ENCODE measurements around the gene GHR. TPM values are rescaled to one million over a fixed set of nuclear protein-coding genes. Genes with fewer than 3 reads are reported as not detected.

The GHR gene
- total and polyA plus RNA-seq, 10 donors: 0.42 to 11.5 (median 5.1) TPM

GRCh38 chr5:42522783-42523182, 99.5 kb downstream of the GHR start:
- TF ChIP-seq POLR2AphosphoS5 (IDR thresholded peaks at IDR 0.05): no peak
- no peak for TF ChIP-seq POLR2A (IDR thresholded peaks at IDR 0.05)
- no peak for TF ChIP-seq CTCF (IDR thresholded peaks at IDR 0.05 in 8 of 11, conservative IDR thresholded peaks at IDR 0.05 in 3 of 11)
- H3K27me3 ChIP-seq (replicated peaks in 1 of 7): no peaks in the 10 kb centered on the region
- no peak overlapping the region for H3K4me3 ChIP-seq
- H3K4me1 ChIP-seq: no peaks in the 10 kb centered on the region
- peaks cover 0 to 15% (median under 1%) of the 10 kb centered on the region in 8 donors for H3K9me3 ChIP-seq
- 11 to 25% (median 14%) methylated on average over 1 of the region's 1 CpG for WGBS, 5 donors
- no peak for DNase-seq
- H3K27ac ChIP-seq: no peak overlapping the region
- intact Hi-C loops (cut with DNase I; ENCODE audit: low total_unique reads): no loop called here
- no peaks in the 10 kb centered on the region for H3K36me3 ChIP-seq

GRCh38 chr5:42526179-42526578, 102.9 kb downstream of the GHR start:
- Histone ChIP-seq H3K36me3 (no peaks in the 10 kb centered on the region), H3K4me3 (no peak overlapping the region), H3K9me3 (peaks cover 0 to 18% (median 2%) of the 10 kb centered on the region in 8 donors), H3K4me1 (no peaks in the 10 kb centered on the region), H3K27me3 (replicated peaks in 1 of 7) (no peaks in the 10 kb centered on the region), H3K27ac (no peak overlapping the region)
- no peak for DNase-seq
- 67 to 95% (median 81%) methylated on average over 1 of the region's 1 CpG for WGBS, 5 donors
- intact Hi-C loops (cut with DNase I; ENCODE audit: low total_unique reads): no loop called here
- TF ChIP-seq CTCF (IDR thresholded peaks at IDR 0.05 in 8 of 11, conservative IDR thresholded peaks at IDR 0.05 in 3 of 11): no peak
- no peak for TF ChIP-seq POLR2AphosphoS5 (IDR thresholded peaks at IDR 0.05)
- TF ChIP-seq POLR2A (IDR thresholded peaks at IDR 0.05): no peak

GRCh38 chr5:42531611-42532010, 108.4 kb downstream of the GHR start:
- H3K4me1 ChIP-seq: no peaks in the 10 kb centered on the region
- H3K4me3 ChIP-seq: no peak overlapping the region
- TF ChIP-seq POLR2A (IDR thresholded peaks at IDR 0.05) (no peak), CTCF (IDR thresholded peaks at IDR 0.05 in 8 of 11, conservative IDR thresholded peaks at IDR 0.05 in 3 of 11) (no peak), POLR2AphosphoS5 (IDR thresholded peaks at IDR 0.05) (no peak)
- intact Hi-C loops (cut with DNase I; ENCODE audit: low total_unique reads): no loop called here
- WGBS, 5 donors: 62 to 88% (median 80%) methylated on average over 2 of the region's 2 CpGs
- no peaks in the 10 kb centered on the region for H3K27me3 ChIP-seq (replicated peaks in 1 of 7)
- H3K27ac ChIP-seq: no peak overlapping the region
- peaks cover 0 to 19% (median 3%) of the 10 kb centered on the region in 8 donors for H3K9me3 ChIP-seq
- DNase-seq: no peak
- no peaks in the 10 kb centered on the region for H3K36me3 ChIP-seq

- TF ChIP-seq POLR2A (IDR thresholded peaks at IDR 0.05) (no peak), POLR2AphosphoS5 (IDR thresholded peaks at IDR 0.05) (no peak), CTCF (IDR thresholded peaks at IDR 0.05 in 8 of 11, conservative IDR thresholded peaks at IDR 0.05 in 3 of 11) (no peak)
- intact Hi-C loops (cut with DNase I; ENCODE audit: low total_unique reads): no loop called here
These were observed 118.9 kb downstream of the GHR start for GRCh38 chr5:42542106-42542505.

More at GRCh38 chr5:42542106-42542505, 118.9 kb downstream of the GHR start:
- Histone ChIP-seq H3K27ac (no peak overlapping the region), H3K4me3 (no peak overlapping the region), H3K4me1 (no peaks in the 10 kb centered on the region), H3K36me3 (no peaks in the 10 kb centered on the region), H3K27me3 (replicated peaks in 1 of 7) (no peaks in the 10 kb centered on the region), H3K9me3 (peaks cover 0 to 28% (median 22%) of the 10 kb centered on the region in 8 donors)
- DNase-seq: no peak

Data from spleen (tissue), 11 donors.